Measurements from ENCODE around the gene FRMD4A.

DNA sequence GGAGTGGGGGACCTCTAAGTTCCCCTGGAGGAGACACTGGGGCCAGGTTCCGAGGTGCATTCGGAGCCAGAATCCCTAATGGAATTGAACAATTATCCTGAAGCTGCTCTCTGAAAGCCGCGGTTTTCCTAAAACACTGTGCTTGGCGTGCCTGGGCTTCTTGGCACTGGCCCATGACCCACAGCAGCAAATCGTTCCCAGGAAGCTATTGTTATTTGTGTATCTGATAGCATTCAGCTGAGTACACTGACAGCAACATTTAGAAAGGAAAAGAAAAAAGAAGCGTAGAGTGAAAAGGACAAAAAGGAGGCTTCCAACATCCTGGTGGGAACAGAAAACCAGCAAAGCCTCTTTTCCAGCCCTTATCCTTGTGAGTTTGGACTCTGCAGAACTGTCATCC lies 339.8 kb downstream of the FRMD4A start:
- TF ChIP-seq EP300 (IDR thresholded peaks at IDR 0.05): no peak
- no peak for TF ChIP-seq CTCF (IDR thresholded peaks at IDR 0.05)

Measured in upper lobe of left lung (tissue), 4 donors.